Testis (tissue), 3 donors: ENCODE results near the gene PITRM1. TPM values are rescaled to one million over a fixed set of nuclear protein-coding genes. Genes with fewer than 3 reads are reported as not detected.

Experiments used
- DNase-seq: peaks from one replicate; pipeline ENCODE4 v3.0.0-alpha.2; 2019
- H3K27ac ChIP-seq, 2 donors: fragments of 200-600 bp; sonication (generic); one replicate each; pipeline ENCODE4 v1.5.1; 2019
- H3K27me3 ChIP-seq: fragments of 200-600 bp; sonication (generic); one replicate; pipeline ENCODE4 v1.5.1; 2019
- H3K36me3 ChIP-seq: fragments of 200-600 bp; sonication (generic); one replicate; pipeline ENCODE4 v1.5.1; 2017; ENCODE audit warnings: low read depth; ENCODE audit errors: missing control alignments
- H3K4me1 ChIP-seq: fragments of 200-600 bp; sonication (generic); one replicate; pipeline ENCODE4 v1.5.1; 2019
- H3K4me3 ChIP-seq, 2 donors: fragments of 200-600 bp; sonication (generic); one replicate each; pipeline ENCODE4 v1.5.1; 2017 to 2019
- H3K9me3 ChIP-seq: fragments of 200-600 bp; sonication (generic); one replicate; pipeline ENCODE4 v1.5.1; 2017
- POLR2A ChIP-seq: fragments of 450-650 bp; IDR thresholded peaks from one replicate; pipeline ENCODE4 v1.6.1; 2017; ENCODE audit warnings: antibody characterized with exemption, mild to moderate bottlenecking, moderate library complexity
- WGBS, 2 donors: methylation state at CpG; one replicate each; pipeline ENCODE4 v1.1.5; 2018; 5-methylcytosine and 5-hydroxymethylcytosine counted together
- intact Hi-C: fragments of 100-400 bp; cut with DNase I; formaldehyde crosslinking; loops from one replicate; pipeline ENCODE4 v1.15.1; 2023; ENCODE audit warnings: low total_unique reads
- polyA plus RNA-seq: library from polyadenylated mRNA; stranded (reverse); fragments of 350-450 nt; fragmentation: Illumina TruSeq; extraction: RNeasy Lipid Tissue Mini Kit (QIAGEN cat#74804); gene quantifications from one replicate; pipeline ENCODE4 v1.2.3, GENCODE V29; 2014; ENCODE audit warnings: low read depth, low replicate concordance; ENCODE audit not compliant: insufficient read depth
- total RNA-seq, 2 donors: library from RNA; depleted of rRNA; stranded (reverse); fragments of >200 nt; gene quantifications; one replicate each; pipeline ENCODE4 v1.2.3, GENCODE V29; 2016
- TF ChIP-seq, protein P1 (sequence below), 3 experiments: fragments of 450-650 bp in 2 of 3; fragments of 200-600 bp in 1 of 3; sonication (generic) in 1 of 3; IDR thresholded peaks; one replicate each; pipeline ENCODE4 v1.5.1; 2016 to 2019; ENCODE audit warnings: antibody characterized with exemption in 3 of 3, mild to moderate bottlenecking in 2 of 3, moderate library complexity in 1 of 3

PITRM1 gene
- total and polyA plus RNA-seq, 3 donors from 2014 or later = 109 to 162 (median 125) TPM

DNA sequence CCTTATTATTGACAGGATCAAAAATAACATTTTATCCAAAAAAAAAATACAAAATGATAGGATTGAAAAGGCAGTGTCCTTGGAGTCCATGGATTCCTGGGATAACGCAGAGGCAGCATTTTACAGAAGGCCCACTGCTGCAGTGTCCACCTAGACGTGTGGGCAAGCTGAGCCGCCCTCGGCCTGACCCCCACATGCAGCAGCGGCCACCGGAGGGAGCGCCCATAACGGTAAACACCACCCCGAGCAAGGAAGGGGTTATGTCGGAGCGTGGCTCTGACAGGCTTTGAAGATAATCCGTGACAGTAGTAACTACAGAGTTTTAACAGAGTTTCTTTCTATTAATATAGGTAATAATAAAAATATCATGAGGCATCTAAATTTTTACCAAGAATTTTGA is 45.3 kb upstream of the PITRM1 start:
- TF ChIP-seq, protein P1, sequence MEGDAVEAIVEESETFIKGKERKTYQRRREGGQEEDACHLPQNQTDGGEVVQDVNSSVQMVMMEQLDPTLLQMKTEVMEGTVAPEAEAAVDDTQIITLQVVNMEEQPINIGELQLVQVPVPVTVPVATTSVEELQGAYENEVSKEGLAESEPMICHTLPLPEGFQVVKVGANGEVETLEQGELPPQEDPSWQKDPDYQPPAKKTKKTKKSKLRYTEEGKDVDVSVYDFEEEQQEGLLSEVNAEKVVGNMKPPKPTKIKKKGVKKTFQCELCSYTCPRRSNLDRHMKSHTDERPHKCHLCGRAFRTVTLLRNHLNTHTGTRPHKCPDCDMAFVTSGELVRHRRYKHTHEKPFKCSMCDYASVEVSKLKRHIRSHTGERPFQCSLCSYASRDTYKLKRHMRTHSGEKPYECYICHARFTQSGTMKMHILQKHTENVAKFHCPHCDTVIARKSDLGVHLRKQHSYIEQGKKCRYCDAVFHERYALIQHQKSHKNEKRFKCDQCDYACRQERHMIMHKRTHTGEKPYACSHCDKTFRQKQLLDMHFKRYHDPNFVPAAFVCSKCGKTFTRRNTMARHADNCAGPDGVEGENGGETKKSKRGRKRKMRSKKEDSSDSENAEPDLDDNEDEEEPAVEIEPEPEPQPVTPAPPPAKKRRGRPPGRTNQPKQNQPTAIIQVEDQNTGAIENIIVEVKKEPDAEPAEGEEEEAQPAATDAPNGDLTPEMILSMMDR (IDR thresholded peaks at IDR 0.05) = no peak
- TF ChIP-seq POLR2A = no peak
- 87 to 94% methylated on average over 12 of the region's 12 CpGs for WGBS, 2 donors

DNA sequence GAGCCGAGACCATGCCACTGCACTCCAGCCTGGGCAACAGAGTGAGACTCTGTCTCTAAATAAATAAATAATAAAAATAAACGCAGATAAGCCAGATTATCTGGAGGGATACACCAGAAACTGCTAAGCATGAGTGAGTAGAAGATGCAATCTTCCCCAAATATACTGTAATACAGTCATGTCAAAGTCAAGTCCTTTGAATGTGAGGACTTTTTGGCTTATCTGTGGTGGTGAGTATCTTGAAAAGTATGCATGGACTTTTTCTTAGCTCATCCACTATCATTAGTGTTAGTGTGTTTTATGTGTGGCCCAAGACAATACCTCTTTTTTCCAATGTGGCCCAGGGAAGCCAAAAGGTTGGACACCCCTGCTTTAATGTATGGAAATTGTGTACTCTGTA is 44.7 kb upstream of the PITRM1 start:
- no peak for DNase-seq
- intact Hi-C loops = no loop called here
- WGBS, 2 donors = 91 to 97% methylated on average over 2 of the region's 2 CpGs

More for the DNA sequence above, 45.3 kb upstream of the PITRM1 start:
- H3K9me3 ChIP-seq = no peaks in the 10 kb centered on the region
- intact Hi-C loops = no loop called here
- no peak overlapping the region for H3K4me3 ChIP-seq
- no peaks in the 10 kb centered on the region for H3K4me1 ChIP-seq
- H3K27me3 ChIP-seq = no peaks in the 10 kb centered on the region
- no peaks in the 10 kb centered on the region for H3K36me3 ChIP-seq
- no peak for DNase-seq
- no peak overlapping the region for H3K27ac ChIP-seq

DNA sequence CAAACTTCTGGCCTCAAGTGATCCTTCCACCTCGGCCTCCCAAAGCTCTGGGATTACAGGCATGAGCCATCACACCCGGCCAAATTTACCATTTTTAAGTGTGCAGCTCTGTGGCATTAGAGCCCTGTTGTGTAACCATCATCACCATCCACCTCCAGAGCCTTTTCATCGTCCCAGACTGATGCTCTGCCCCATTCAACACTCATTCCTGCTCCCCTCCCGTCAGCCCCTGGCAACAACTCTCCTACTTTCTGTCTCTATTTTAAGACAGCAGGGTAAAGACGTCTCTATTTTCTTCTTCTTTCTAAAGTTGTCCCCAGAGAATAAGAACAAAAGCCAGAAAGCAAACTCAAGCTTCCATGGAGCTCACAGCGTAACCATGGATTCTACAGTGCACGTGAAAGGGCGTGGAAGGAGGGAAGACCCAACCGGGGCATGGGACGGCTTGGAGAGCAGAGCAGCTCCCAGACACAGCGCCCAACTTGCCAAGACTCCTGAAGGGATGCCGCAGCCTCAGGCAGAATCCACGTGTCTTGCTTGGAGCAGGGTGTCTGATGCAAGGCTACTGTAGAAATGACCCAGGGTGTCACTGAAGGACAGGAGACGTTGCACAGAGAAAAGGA is 42.7 kb upstream of the PITRM1 start:
- H3K4me1 ChIP-seq = no peaks in the 10 kb centered on the region
- H3K9me3 ChIP-seq = no peaks in the 10 kb centered on the region
- no peak overlapping the region for H3K4me3 ChIP-seq
- DNase-seq = no peak
- TF ChIP-seq POLR2A = no peak
- TF ChIP-seq, protein P1 (IDR thresholded peaks at IDR 0.05) = no peak
- no peaks in the 10 kb centered on the region for H3K27me3 ChIP-seq
- no peak overlapping the region for H3K27ac ChIP-seq
- WGBS, 2 donors = 71 to 83% methylated on average over 14 of the region's 14 CpGs
- intact Hi-C loops = no loop called here
- no peaks in the 10 kb centered on the region for H3K36me3 ChIP-seq

More for the DNA sequence above, 44.7 kb upstream of the PITRM1 start:
- H3K27me3 ChIP-seq = no peaks in the 10 kb centered on the region
- H3K27ac ChIP-seq = no peak overlapping the region
- H3K9me3 ChIP-seq = no peaks in the 10 kb centered on the region
- no peak for TF ChIP-seq POLR2A
- TF ChIP-seq, protein P1 (IDR thresholded peaks at IDR 0.05) = no peak
- no peak overlapping the region for H3K4me3 ChIP-seq
- no peaks in the 10 kb centered on the region for H3K36me3 ChIP-seq
- no peaks in the 10 kb centered on the region for H3K4me1 ChIP-seq

DNA sequence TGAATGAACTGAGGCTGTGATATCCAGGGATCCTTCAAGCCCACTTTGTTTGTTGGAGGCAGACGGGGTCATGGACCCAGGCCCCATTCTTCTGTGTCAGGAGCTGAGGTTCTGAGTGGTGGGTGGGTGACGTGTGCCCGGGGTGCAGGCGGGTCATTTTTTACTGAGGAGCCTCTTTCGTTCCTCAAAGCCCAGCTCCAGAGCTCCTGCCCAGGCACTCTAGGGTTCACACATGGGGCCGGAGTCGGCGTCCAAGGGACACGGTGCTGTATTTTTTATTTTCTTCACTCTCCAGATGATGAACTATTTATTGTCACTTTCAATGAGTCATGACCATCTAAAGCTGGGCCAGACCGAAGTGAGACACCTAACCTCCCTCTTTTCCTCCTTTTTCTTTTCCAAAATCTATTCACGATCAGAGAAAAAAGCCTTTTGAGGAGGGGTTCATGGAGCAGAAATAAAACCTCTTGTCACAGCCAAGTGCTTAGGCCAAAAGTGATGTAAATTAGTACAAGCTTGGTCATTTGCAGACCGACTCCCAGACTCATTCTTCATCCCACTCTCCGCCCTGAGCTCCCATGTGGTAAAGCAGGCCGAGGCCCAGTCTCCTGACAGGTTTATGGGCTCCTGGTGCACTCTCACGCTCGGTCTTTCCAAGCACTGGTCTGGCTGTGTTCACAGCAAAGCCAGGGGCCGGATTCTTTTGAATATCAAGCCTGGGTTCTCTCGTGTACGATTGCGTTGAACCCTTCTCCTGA is 41.4 kb upstream of the PITRM1 start:
- TF ChIP-seq POLR2A = no peak
- TF ChIP-seq, protein P1 (IDR thresholded peaks at IDR 0.05) = no peak
- no peak for DNase-seq
- 84 to 90% methylated on average over 19 to 20 of the region's 20 CpGs for WGBS, 2 donors
- Histone ChIP-seq H3K27me3 (no peaks in the 10 kb centered on the region), H3K4me3 (no peak overlapping the region), H3K9me3 (no peaks in the 10 kb centered on the region), H3K4me1 (no peaks in the 10 kb centered on the region), H3K27ac (no peak overlapping the region), H3K36me3 (no peaks in the 10 kb centered on the region)
- intact Hi-C loops = no loop called here
